Measurements from ENCODE around the gene NECAP2. TPM values are rescaled to one million over a fixed set of nuclear protein-coding genes. Genes with fewer than 3 reads are reported as not detected.

The NECAP2 gene
- total RNA-seq, 1 experiment from 2014 or later = 29.8 TPM

DNA sequence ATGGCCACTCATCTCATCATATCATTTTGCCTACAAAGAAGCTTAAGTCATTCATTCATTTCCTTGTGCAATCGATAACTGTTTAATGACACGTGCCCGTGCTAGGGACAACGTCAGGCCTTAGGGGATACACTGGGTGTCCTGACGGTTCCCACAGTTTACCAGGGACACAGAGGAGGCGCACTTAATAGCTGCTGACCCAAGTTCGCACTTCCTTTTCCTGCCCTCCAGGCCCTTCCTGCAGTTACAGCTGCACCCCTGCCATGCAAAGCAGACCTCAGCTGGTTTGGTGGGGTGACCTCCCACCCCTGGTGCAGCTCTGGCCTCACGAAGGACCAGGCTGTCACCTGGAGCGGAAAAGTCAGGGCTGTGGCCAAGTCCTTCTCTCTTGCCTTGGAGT is 7.5 kb upstream of the NECAP2 start:
- TF ChIP-seq, protein P1, sequence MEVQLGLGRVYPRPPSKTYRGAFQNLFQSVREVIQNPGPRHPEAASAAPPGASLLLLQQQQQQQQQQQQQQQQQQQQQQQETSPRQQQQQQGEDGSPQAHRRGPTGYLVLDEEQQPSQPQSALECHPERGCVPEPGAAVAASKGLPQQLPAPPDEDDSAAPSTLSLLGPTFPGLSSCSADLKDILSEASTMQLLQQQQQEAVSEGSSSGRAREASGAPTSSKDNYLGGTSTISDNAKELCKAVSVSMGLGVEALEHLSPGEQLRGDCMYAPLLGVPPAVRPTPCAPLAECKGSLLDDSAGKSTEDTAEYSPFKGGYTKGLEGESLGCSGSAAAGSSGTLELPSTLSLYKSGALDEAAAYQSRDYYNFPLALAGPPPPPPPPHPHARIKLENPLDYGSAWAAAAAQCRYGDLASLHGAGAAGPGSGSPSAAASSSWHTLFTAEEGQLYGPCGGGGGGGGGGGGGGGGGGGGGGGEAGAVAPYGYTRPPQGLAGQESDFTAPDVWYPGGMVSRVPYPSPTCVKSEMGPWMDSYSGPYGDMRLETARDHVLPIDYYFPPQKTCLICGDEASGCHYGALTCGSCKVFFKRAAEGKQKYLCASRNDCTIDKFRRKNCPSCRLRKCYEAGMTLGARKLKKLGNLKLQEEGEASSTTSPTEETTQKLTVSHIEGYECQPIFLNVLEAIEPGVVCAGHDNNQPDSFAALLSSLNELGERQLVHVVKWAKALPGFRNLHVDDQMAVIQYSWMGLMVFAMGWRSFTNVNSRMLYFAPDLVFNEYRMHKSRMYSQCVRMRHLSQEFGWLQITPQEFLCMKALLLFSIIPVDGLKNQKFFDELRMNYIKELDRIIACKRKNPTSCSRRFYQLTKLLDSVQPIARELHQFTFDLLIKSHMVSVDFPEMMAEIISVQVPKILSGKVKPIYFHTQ (CRISPR knock-in tag; IDR thresholded peaks at IDR 0.05) = no peak
- TF ChIP-seq, protein P2, sequence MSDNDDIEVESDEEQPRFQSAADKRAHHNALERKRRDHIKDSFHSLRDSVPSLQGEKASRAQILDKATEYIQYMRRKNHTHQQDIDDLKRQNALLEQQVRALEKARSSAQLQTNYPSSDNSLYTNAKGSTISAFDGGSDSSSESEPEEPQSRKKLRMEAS (CRISPR knock-in tag; IDR thresholded peaks at IDR 0.05) = no peak
- TF ChIP-seq, protein P3, sequence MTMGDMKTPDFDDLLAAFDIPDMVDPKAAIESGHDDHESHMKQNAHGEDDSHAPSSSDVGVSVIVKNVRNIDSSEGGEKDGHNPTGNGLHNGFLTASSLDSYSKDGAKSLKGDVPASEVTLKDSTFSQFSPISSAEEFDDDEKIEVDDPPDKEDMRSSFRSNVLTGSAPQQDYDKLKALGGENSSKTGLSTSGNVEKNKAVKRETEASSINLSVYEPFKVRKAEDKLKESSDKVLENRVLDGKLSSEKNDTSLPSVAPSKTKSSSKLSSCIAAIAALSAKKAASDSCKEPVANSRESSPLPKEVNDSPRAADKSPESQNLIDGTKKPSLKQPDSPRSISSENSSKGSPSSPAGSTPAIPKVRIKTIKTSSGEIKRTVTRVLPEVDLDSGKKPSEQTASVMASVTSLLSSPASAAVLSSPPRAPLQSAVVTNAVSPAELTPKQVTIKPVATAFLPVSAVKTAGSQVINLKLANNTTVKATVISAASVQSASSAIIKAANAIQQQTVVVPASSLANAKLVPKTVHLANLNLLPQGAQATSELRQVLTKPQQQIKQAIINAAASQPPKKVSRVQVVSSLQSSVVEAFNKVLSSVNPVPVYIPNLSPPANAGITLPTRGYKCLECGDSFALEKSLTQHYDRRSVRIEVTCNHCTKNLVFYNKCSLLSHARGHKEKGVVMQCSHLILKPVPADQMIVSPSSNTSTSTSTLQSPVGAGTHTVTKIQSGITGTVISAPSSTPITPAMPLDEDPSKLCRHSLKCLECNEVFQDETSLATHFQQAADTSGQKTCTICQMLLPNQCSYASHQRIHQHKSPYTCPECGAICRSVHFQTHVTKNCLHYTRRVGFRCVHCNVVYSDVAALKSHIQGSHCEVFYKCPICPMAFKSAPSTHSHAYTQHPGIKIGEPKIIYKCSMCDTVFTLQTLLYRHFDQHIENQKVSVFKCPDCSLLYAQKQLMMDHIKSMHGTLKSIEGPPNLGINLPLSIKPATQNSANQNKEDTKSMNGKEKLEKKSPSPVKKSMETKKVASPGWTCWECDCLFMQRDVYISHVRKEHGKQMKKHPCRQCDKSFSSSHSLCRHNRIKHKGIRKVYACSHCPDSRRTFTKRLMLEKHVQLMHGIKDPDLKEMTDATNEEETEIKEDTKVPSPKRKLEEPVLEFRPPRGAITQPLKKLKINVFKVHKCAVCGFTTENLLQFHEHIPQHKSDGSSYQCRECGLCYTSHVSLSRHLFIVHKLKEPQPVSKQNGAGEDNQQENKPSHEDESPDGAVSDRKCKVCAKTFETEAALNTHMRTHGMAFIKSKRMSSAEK (CRISPR knock-in tag; IDR thresholded peaks at IDR 0.05; ENCODE audit: borderline replicate concordance) = no peak
- TF ChIP-seq, protein P4, sequence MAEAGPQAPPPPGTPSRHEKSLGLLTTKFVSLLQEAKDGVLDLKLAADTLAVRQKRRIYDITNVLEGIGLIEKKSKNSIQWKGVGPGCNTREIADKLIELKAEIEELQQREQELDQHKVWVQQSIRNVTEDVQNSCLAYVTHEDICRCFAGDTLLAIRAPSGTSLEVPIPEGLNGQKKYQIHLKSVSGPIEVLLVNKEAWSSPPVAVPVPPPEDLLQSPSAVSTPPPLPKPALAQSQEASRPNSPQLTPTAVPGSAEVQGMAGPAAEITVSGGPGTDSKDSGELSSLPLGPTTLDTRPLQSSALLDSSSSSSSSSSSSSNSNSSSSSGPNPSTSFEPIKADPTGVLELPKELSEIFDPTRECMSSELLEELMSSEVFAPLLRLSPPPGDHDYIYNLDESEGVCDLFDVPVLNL (CRISPR knock-in tag; IDR thresholded peaks at IDR 0.05; ENCODE audit: borderline replicate concordance, low read depth) = no peak
- no peak for TF ChIP-seq ZNF232 (CRISPR knock-in tag; IDR thresholded peaks at IDR 0.05)
- TF ChIP-seq, protein P5, sequence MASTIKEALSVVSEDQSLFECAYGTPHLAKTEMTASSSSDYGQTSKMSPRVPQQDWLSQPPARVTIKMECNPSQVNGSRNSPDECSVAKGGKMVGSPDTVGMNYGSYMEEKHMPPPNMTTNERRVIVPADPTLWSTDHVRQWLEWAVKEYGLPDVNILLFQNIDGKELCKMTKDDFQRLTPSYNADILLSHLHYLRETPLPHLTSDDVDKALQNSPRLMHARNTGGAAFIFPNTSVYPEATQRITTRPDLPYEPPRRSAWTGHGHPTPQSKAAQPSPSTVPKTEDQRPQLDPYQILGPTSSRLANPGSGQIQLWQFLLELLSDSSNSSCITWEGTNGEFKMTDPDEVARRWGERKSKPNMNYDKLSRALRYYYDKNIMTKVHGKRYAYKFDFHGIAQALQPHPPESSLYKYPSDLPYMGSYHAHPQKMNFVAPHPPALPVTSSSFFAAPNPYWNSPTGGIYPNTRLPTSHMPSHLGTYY (CRISPR knock-in tag; IDR thresholded peaks at IDR 0.05) = no peak
- TF ChIP-seq, protein P6, sequence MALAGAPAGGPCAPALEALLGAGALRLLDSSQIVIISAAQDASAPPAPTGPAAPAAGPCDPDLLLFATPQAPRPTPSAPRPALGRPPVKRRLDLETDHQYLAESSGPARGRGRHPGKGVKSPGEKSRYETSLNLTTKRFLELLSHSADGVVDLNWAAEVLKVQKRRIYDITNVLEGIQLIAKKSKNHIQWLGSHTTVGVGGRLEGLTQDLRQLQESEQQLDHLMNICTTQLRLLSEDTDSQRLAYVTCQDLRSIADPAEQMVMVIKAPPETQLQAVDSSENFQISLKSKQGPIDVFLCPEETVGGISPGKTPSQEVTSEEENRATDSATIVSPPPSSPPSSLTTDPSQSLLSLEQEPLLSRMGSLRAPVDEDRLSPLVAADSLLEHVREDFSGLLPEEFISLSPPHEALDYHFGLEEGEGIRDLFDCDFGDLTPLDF (CRISPR knock-in tag; IDR thresholded peaks at IDR 0.05) = no peak
- no peak for TF ChIP-seq CBFB (CRISPR knock-in tag; IDR thresholded peaks at IDR 0.05; ENCODE audit: low read depth)
- no peak for TF ChIP-seq TEAD4 (CRISPR knock-in tag; IDR thresholded peaks at IDR 0.05)
- TF ChIP-seq IRF2 (CRISPR knock-in tag; IDR thresholded peaks at IDR 0.05; ENCODE audit: borderline replicate concordance, low read depth) = no peak
- no peak for TF ChIP-seq GTF2I (CRISPR knock-in tag; conservative IDR thresholded peaks at IDR 0.05)
- CTCF ChIA-PET = interaction anchor here (2.2 kb wide), 1 partner anchor 8 kb away, joined by 6 read pairs; the partner anchor contains the start of gene NECAP2
- ATAC-seq (no peak), DNase-seq (ENCODE audit: low spot score) (no peak)
- Mint-ChIP-seq H3K36me3 (no peaks in the 10 kb centered on the region), H3K27ac (no peak overlapping the region), H3K27me3 (ENCODE audit: low read depth) (peaks cover 2% of the 10 kb centered on the region; the same call in 1 of the 2 replicates), H3K4me1 (peaks cover 4% of the 10 kb centered on the region), H3K4me3 (no peak overlapping the region), H3K9me3 (peaks cover 4% of the 10 kb centered on the region; the same call in 1 of the 2 replicates)
- POLR2A ChIA-PET = no interaction called here

DNA sequence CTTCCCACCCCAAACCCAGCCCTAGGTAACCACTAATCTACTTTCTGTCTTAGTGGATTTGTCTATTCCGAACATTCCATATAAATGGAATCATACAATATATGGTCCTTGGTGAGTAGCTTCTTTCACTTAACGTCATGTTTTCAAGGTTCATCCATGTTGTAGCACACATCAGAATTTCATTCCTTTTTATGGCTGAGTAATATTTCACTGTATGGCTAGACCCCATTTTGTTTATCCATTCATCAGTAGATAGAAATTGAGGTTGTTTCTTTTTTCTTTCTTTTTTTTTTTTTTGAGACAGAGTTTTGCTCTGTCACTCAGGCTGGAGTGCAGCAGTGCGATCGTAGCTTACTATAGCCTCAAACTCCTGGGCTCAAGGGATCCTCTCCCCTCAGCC is 6.5 kb upstream of the NECAP2 start:
- peaks cover 2% of the 10 kb centered on the region; the same call in 1 of the 2 replicates for H3K27me3 Mint-ChIP-seq (ENCODE audit: low read depth)
- DNase-seq (ENCODE audit: low spot score) = no peak
- POLR2A ChIA-PET = no interaction called here
- CTCF ChIA-PET = no interaction called here
- H3K9me3 Mint-ChIP-seq = peaks cover 4% of the 10 kb centered on the region; the same call in 1 of the 2 replicates
- no peak overlapping the region for H3K4me3 Mint-ChIP-seq
- no peak for ATAC-seq
- no peaks in the 10 kb centered on the region for H3K36me3 Mint-ChIP-seq
- H3K4me1 Mint-ChIP-seq = peaks cover 4% of the 10 kb centered on the region
- no peak overlapping the region for H3K27ac Mint-ChIP-seq
- TF ChIP-seq, protein P7, sequence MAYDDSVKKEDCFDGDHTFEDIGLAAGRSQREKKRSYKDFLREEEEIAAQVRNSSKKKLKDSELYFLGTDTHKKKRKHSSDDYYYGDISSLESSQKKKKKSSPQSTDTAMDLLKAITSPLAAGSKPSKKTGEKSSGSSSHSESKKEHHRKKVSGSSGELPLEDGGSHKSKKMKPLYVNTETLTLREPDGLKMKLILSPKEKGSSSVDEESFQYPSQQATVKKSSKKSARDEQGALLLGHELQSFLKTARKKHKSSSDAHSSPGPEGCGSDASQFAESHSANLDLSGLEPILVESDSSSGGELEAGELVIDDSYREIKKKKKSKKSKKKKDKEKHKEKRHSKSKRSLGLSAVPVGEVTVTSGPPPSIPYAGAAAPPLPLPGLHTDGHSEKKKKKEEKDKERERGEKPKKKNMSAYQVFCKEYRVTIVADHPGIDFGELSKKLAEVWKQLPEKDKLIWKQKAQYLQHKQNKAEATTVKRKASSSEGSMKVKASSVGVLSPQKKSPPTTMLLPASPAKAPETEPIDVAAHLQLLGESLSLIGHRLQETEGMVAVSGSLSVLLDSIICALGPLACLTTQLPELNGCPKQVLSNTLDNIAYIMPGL (CRISPR knock-in tag; IDR thresholded peaks at IDR 0.05) = no peak
- TF ChIP-seq, protein P8, sequence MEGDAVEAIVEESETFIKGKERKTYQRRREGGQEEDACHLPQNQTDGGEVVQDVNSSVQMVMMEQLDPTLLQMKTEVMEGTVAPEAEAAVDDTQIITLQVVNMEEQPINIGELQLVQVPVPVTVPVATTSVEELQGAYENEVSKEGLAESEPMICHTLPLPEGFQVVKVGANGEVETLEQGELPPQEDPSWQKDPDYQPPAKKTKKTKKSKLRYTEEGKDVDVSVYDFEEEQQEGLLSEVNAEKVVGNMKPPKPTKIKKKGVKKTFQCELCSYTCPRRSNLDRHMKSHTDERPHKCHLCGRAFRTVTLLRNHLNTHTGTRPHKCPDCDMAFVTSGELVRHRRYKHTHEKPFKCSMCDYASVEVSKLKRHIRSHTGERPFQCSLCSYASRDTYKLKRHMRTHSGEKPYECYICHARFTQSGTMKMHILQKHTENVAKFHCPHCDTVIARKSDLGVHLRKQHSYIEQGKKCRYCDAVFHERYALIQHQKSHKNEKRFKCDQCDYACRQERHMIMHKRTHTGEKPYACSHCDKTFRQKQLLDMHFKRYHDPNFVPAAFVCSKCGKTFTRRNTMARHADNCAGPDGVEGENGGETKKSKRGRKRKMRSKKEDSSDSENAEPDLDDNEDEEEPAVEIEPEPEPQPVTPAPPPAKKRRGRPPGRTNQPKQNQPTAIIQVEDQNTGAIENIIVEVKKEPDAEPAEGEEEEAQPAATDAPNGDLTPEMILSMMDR (IDR thresholded peaks at IDR 0.05) = no peak
- TF ChIP-seq IRF2 (CRISPR knock-in tag; IDR thresholded peaks at IDR 0.05; ENCODE audit: borderline replicate concordance, low read depth) (no peak), FOXP1 (CRISPR knock-in tag; IDR thresholded peaks at IDR 0.05; ENCODE audit: borderline replicate concordance) (no peak), JUN (CRISPR knock-in tag; IDR thresholded peaks at IDR 0.05) (no peak)
- TF ChIP-seq, protein P5 (CRISPR knock-in tag; IDR thresholded peaks at IDR 0.05) = no peak

All from WTC11 (cell line).